ENCODE data around the gene AIFM2.

Gene AIFM2

DNA sequence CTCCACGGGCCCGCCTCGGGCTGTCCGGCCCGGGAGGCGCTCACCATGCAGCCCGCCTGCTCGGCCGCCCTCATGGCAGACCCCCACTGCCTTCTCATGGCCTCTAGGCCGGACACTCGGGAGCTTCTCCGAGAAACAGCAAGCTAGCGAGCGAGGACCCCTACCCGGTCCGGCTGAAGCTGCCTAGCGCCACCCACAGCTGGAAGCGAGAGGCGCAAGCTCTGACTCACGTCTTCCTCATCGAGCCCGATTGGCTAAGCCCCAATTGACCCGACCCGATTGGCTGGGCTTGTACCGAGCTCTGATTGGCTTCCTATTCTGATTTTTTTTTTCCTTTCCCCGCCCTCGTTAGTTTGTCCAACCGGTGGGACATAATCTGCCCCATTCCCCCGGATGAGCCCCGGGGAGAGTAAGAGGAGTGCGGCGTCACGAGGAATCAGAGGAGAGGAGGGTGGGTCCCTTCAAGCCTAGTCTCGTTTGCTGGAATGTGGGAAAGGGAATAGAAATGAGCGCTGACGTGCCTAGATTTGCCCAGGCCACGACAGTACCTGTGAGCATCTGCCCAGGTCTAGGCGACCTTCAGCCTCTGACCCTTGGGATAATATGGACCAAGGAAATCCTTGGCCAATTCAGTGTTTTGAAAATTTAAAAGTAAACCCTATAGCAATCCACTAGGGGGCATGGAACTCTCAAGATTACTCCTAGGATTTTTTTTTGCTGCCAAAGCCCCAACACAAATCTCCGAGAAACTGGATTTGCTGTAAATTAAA is 14.0 kb upstream of the AIFM2 start, which contains the start of gene TYSND1:
Gene TYSND1, minus strand, starts transcription at position 212 of the 770 bp plus-strand sequence. Its CDS starts 114 bp downstream, at position 98.
- DNase-seq (ENCODE audit: low read depth) = peak; percentile 89

DNA sequence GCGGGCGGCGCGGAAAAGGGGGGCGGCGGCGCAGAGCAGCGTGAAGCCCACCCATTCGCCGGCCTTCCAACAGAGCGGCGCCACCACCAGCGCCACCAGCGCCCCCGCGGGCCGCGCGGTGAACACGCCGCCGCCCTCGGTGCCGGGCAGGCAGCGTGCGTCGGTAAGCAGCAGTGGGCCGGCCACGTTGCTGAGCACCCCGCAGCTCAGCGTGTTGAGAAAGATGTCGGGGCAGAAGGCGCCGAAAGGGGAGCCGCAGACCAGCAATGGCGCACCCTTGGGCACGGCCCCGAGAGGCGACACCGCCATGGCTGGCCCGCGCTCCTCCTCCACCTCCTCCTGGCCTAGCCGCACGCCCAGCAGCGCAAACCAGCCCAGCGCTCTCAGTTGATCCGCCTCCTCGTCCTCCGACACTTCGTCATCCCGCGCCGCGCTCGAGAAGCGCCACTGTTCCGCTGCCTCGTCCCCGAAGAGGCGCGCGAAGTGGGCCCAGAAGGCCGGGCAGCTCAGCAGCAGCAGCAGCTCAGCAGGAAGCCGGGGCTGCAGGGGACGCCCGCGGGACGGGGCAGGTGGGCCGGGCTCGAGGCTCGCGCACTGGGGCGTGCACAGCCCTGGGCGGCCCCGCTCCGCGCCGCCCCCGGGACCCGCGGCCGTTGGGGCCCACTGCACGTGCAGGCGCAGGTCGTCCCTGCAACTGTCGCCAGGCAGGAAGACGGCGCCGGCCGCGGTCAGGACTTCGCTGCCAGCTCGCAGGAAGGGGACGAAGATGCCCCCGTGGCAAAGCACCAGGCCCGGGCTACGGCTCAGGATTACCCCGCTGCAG is 13.3 kb upstream of the AIFM2 start:
- DNase-seq (ENCODE audit: low read depth) = peak; percentile 58

DNA sequence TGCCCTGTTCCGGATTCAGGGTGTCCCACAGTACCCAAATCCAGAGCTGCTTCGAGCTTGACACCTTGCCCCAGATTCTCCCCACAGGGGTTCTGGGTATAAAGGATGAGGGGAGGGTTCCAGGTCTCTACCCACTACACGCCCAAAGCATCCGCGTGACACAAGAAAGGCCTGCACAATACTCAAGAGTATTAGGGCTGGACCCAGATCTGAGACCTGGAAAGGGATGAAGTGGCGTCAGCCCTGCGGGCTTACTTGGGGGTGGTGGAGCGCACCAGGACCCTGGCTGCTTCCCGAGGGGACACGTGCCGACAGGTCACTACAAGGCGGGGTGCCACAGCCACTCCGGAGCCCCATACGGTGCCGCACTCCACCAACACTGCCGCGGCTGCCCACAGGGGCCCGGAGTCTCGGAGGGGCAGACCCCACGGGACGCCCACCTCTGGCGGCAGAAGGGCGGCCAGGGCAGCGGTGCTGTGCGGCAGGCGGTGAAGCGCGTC is 12.6 kb upstream of the AIFM2 start:
- no peak for DNase-seq (ENCODE audit: low read depth)

DNA sequence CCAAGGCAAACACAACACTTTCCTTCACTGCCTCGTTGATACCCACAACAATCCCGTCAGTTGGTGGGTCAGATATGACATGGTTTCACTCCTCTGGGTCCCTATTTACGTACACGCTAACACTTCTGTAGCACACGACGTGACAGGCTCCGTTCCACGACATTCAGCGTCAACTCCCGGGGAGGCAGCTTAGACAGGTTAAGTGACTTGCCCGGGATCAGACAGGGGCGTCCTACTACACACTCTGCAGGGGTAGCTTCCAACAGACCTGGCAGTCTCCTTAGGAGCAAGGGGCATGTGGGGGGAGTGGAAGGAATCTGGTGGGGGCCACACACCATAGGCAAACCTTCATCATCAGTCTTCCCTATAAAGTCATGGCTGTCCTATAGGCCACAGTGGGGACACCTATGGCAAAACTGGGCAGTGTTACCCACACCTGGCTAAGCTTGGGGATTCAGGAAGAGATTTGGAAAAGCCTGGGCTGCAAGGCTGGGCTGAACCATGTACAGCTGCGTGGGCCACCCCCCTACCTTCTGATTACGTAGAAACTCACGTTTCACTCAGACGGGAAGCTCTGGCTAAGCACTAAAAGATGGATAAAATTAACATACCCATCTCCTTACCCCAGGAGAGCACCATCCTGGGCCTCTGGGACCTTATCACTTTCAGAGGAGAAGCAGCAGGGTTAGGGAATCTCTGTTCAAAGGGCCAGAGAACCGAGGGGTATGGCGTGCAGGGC is 11.9 kb upstream of the AIFM2 start:
- no peak for DNase-seq (ENCODE audit: low read depth)

DNA sequence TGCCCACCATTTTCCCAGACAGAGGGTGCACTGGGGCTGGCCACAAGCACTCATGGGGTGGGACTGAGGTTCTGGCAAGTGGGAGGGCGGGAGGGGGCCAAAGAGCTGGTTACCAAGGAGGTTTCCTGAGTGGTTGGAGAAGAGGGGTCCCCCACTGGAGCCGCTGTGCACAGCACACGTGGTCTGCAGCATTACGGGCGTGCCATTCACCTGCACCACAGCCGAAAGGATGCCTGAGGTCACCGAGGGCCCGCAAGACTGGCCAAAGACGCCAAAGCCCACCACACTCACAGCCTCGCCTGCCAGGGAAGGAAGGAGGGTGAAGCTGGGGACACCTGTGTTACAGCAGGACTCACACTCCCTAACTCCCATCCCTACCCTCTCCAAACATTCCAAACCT is 9.9 kb upstream of the AIFM2 start:
- DNase-seq (ENCODE audit: low read depth) = no peak

DNA sequence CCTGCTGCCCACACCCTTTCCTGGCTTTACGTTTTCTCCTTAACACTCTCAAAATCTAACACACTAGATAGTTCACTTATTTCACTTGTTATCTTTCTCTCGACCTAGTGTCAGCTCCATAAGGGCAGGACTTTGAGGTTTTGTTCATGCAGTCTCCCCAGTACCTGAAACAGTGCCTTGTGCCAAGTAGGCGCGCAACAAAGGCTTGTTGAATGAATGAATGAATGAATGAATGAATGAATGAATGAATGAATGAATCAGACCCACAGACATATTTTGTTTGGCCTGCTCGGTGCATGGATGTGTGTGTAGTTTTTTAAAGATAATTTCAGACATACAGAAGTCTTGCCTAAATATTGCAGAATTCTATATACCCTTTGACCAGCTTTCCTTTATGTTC is 7.7 kb upstream of the AIFM2 start:
- DNase-seq (ENCODE audit: low read depth) = no peak

DNA sequence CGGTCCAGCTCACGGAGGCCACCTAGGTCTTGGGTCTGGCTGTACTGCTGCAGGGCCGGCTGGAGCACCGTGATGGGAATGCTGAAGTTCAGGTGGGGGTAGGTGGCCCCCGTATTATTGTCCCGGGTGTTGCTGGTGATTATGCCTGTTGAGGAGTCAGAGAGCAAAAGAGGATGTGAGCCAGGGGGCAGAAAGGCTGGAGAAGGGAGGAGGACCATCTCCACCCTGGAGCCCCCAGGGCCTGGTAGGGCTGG is 7.3 kb upstream of the AIFM2 start:
- no peak for DNase-seq (ENCODE audit: low read depth)

DNA sequence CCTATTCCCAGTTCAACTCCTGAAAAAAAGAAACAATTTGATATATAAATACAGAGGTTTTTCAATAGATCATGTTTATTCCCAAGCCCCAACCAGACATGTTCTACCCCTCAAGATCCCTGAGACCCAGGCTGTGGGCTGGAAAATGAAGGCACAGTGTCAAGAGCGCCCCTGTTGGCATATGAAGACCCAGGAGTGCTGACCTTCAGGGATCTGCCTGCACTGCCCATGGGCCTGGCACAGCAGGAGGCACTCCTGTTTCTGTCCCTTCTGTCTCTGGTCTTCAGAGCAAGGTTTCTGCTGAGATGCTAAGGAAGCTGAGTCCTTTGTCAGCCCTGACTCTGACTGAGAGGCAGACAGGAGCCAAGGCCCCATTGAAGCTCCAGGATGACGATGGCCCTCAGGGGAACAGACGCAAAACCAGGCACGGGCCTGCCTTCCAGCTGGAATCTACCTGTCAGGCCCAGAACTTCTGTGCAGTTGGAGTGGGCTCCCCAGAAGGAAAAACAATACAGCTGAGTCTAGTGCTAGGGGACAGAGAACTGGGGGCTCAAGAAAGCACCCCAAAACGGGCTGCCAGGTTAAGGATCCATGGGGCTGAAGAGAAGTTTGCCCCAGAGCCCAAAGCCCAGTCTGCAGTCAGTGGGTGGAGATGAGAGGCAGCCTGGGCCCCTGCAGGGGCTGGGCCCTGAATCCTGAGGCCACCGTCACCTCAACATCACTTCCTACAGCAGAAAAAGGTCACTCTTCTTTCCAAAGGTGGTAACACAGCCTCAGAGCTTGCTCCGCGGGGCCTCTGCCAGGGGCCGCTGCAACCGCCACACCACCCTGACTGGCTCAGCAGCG is 6.7 kb upstream of the AIFM2 start:
- no peak for DNase-seq (ENCODE audit: low read depth)

DNA sequence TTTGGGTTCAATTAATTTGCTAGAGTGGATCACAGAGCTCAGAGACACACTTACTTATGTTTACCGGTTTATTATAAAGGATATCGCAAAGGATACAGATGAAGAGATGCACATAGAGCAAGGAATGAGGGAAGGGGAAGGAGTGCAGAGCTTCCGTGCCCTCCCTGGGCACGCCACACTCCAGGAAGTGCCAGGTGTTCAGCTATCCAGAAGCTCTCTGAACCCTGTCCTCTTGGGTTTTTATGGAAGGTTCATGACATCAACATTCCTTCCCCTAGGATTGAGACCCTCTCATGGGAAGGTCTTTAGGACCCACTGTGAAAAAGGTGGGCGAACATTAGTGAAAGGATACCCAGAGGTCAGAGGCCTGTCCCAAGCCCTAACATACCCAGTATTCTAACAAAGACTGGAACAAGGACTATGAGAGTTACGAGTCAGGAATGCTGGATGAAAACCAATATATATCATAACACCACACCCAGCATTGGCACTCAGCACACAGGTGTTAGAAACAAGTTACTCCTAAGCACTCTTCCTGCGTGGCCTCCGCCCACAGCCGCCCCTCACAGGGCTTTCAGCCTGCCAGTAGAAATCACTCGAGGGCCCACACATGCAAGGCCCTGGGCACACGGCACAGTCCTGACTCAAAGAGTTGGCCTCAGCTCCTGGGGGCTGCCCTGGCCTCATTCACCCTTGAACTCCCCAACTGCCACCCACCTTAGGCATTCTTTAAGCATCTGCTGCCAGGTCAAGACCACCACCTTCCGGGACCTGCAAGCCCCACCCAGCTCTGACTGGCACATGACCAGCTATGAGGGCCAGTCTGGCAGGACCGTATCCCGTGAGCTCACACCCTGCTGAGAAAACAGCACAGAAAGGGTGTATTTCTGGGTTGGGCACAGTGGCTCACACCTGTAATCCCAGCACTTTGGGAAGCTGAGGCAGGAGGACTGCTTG is 5.6 kb upstream of the AIFM2 start:
- DNase-seq (ENCODE audit: low read depth) = no peak

DNA sequence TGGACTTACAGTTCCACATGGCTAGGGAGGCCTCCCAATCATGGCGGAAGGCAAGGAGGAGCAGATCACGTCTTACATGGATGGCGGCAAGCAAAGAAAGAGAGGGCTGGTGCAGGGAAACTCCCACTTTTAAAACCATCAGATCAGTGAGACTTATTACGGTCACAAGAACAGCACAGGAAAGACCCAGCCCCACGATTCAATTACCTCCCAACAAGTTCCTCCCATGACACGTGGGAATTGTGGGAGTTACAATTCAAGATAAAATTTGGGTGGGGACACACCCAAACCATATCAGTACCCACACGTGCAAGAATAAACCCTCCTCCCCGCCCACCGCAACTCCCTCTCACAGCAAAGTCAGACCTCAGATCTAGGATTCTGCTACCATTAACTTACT is 4.5 kb upstream of the AIFM2 start:
- no peak for DNase-seq (ENCODE audit: low read depth)

DNA sequence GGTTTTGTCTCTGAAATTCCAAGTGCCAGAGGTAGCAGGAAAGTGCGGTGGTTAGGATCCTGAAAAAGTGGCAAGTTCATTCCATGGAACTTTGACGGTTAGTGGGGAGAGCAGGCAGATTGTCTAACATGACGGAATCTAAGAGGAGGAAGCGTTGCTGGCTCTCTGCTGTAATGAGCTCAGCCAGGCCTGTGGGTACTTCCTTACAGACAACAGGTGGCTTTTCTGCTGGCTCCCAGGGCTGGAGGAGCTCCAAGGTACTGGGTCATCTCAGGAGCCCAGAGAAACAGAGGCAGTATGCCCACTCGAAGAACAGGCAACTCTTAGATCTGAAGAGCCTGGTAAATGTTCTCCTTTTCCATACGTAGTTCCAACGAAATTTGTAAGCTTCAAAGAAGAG is 3.1 kb upstream of the AIFM2 start:
- no peak for DNase-seq (ENCODE audit: low read depth)

DNA sequence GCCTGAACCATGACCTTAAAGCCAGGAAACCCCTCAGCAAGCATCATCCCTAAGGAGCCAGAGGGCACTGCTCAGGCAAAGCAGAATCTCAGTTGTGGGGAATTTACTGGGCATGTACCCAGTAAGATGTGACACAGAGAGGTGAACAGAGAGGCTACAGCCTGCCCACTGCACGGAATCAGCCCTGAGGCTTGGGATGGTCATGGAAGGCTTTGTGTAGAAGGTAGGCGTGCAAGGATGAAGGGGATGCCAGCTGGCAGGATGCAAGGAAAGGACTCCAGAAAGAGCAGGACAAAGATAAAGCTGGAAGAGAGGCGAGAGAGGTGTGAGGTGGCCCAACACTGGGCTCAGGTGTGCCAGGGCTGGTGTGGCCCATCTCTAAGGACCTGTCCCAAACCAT is 2.4 kb upstream of the AIFM2 start:
- no peak for DNase-seq (ENCODE audit: low read depth)

DNA sequence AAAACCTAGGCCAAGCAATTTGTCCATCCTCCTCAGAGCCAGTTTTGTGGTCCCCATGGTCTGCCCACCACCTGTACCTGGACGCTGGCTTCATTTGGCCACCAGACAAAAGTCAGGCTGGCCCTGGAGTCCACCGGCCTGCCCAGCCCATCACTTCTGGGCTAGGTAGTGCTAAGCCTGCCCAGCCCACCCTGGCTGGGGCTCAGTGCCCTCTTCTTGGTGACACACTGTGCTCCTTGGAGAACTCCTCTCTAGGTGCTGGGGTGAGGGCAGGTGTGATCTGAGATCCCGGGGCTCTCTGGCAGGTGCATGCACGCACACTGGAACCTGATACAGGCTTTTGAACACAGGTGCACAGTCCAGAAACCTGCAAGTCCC is 1.1 kb downstream of the AIFM2 start:
- DNase-seq (ENCODE audit: low read depth) = no peak

DNA sequence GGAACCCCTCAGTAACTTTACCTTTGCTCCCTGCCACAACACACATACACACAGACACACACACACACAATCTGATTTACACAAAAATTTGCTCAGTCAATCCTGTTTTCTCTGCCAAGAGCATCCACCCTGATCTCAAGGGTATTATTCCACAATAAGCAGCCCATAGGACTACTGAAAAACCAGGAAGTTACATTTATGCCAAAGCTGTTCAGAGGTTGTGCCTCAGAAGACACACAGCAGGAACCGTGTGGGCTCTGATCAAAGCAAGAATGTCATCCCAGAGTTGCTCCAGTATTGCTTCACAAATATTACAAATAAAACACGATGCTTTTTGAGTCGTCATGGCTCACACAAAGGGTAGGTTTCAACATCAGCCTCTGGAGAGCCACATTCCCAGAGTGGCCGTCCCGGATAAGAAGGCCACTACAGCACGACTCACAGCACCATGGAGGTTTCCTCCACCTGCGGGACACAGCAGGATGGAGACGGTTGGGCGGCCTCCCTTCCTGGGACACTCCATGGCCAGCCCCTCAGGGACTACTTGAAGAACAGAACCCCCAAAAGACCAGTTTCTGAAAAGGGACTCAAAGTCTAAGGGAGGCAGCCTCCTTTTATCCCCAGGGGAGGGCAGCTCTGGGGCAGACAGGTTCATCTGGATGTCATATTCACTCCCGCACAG is 1.6 kb downstream of the AIFM2 start:
- DNase-seq (ENCODE audit: low read depth) = no peak

DNA sequence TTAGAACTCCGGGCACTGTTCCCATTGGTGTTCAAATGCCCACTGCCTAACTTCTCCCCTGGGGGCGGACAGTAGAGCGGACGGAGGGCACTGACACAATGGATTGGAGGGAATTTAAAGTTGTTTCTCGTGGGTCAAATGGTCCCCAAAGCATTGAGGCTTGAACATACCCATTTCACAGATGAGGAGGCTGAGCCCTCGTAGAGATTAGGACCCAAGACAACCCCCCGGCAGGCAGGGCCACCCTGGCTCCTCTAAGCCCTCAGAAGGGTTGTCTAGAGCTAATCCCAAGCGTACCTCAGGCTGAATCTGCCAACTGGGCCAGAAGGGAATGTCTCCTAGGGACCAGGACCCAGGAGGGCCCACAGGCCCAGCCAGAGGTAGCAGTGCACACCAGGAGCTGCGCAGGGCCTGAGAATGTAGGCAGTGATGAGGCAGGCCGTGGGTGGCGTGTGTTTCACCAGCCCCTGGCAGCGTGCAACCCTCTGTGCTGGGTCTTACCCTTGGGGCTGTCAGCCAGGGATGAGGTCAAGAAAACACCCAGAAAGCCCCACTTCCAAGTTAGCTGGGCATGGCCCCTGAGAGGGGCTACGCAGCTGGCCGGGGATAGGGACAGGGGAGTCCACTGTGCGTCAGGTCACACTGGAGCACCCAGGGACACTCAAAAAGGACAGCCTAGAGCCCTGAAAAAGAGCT is 5.8 kb downstream of the AIFM2 start:
- no peak for DNase-seq (ENCODE audit: low read depth)

DNA sequence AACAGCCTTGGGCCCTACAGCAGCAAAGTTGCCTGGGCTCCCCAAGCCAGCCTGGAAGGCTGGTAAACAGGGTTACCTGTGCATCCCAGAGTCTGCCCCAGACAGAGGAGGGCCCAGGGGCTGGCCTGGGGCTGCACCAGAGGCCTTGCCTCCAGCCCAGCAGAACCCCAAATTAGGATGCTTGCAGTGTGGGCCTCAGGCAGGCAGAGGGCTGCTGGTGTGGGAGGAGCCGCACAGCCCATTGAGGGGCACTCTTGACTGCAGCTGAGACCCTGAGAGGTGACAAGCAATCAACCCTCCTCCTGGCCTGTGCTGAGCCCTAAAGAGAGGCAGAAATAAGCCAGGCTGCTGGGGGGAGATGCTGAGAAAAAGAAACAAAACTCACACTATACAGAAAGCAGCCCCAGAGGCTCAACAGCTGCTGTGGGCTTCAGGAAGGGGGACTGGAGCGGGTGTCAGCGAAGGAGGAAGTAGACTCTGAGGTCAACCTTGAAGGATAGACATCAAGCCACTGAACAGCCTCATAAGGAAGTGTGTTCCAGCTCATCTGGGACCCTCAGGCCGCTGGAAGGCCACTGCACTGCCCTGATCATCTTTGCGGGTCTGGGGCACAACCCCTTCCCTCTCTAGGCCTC is 6.6 kb downstream of the AIFM2 start:
- no peak for DNase-seq (ENCODE audit: low read depth)

DNA sequence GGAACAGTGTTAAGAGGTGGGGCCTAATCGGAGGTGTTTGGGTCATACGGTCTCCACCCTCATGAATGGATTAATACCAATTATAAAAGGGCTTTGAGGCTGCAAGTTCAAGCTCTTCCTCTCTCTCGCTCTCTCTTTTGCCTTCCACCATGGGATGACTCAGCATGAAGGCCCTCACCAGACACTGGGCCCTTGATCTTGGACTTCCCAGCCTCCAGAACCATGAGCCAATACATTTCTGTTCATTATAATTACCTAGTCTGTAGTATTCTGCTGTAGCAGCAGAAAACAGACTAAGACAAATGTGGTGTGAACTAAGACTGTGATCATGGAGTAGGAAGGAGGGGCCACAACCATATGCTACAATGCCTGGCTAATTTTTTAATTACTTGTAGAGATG is 7.7 kb downstream of the AIFM2 start:
- DNase-seq (ENCODE audit: low read depth) = no peak

DNA sequence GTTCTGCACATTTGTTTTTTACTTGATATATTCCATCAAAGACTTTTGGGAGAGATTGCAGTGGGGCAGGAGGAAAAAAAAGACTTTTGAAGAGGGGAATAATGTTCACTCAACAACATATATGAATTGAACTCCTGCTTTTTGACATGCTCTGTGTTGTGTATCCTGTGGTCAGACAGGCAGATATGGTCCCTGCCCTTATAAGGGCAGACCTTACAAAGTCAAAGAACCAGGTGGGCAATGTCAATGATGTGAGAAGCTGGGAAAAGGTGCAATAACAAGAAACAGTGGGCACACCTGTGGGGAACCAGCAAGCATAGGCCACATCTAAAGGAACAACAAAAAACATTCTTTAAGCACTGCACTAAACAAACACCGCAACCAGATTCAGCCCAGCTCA is 8.2 kb downstream of the AIFM2 start:
- no peak for DNase-seq (ENCODE audit: low read depth)

DNA sequence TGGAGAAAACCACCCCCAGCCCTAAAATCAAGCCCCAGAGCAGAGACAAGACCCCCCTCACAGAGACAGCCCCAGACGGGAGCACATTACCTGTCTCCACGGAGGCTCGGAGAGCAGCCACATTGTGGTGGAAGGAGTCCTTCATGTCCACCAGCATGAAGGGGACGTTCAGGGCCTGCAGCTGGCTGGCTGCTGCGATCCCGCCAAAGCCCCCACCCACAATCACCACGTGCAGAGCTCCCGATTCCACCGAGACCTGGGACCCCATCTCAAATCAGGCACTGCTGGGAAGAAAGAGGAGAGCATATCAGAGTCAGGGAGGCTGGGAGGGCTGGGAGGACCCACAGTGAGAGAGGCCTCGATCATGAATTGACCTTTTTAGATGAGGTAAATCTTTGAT is 8.8 kb downstream of the AIFM2 start:
- no peak for DNase-seq (ENCODE audit: low read depth)
